Psoas muscle (tissue), 8 donors: ENCODE data around the gene CEMIP. TPM values are rescaled to one million over a fixed set of nuclear protein-coding genes. Genes with fewer than 3 reads are reported as not detected.

Experiments used
- ATAC-seq, 4 donors: fragments of 200-7000 bp; cut with Tn5 transposase; one replicate each; pipeline ENCODE4 v1.9.1; 2020; ENCODE audit warnings: moderate library complexity in 3 of 4, mild to moderate bottlenecking in 2 of 4
- DNase-seq, 2 donors: peaks; one replicate each; pipeline ENCODE4 v3.0.0-alpha.2; 2020
- H3K27ac ChIP-seq: fragments of 200-600 bp; one replicate; pipeline ENCODE4 v1.8.0; 2022
- H3K27me3 ChIP-seq, 3 donors: fragments of 200-600 bp in 1 of 3; one replicate each; pipeline versions ENCODE4 v1.6.1 to v1.8.0; 2013 to 2022; ENCODE audit warnings: low read length in 2 of 3, mild to moderate bottlenecking in 2 of 3, moderate library complexity in 1 of 3; ENCODE audit not compliant: insufficient read depth in 3 of 3
- H3K36me3 ChIP-seq, 2 donors: fragments of 200-600 bp in 1 of 2; one replicate each; pipeline versions ENCODE4 v1.6.1 to v1.8.0; 2013 to 2022; ENCODE audit warnings: low read depth in 1 of 2, mild to moderate bottlenecking in 1 of 2, moderate library complexity in 1 of 2; ENCODE audit not compliant: insufficient read depth in 1 of 2
- H3K4me1 ChIP-seq: fragments of 200-600 bp; one replicate; pipeline ENCODE4 v1.8.0; 2022
- H3K4me3 ChIP-seq: fragments of 200-600 bp; one replicate; pipeline ENCODE4 v1.8.0; 2022; ENCODE audit warnings: mild to moderate bottlenecking
- H3K9me3 ChIP-seq: fragments of 200-600 bp; one replicate; pipeline ENCODE4 v1.8.0; 2022
- WGBS, 3 donors: extraction: QIAGEN DNeasy Blood & Tissue Kit; methylation state at CpG; one replicate each; pipeline versions ENCODE4 v1.1.6 to v1.1.7; 2013; 5-methylcytosine and 5-hydroxymethylcytosine counted together
- intact Hi-C, 2 donors: fragments of 100-400 bp; cut with DNase I; formaldehyde crosslinking; loops; one replicate each; pipeline versions ENCODE4 v1.11.0 to v1.14.2; 2022
- polyA plus RNA-seq, 3 donors: library from polyadenylated mRNA; stranded (reverse); fragments of 200-250 nt; gene quantifications; one replicate each; pipeline ENCODE4 v1.2.3, GENCODE V29; 2013
- total RNA-seq, 4 donors: library from RNA; stranded (reverse); fragmentation: NEBNext Ultra II Directional in 2 of 4; extraction: Animal tissue kit (Norgen Biotek cat#: 25700) in 2 of 4; gene quantifications; one replicate each; pipeline versions ENCODE4 v1.2.1 to v1.2.4, GENCODE V29; 2021 to 2023
- TF ChIP-seq, protein P1 (sequence below): fragments of 200-600 bp; IDR thresholded peaks from one replicate; pipeline ENCODE4 v1.8.0; 2022; ENCODE audit warnings: antibody characterized with exemption
- donor health status: healthy with polysubstance abuse.
- donor health status: DM: no; HTN: no; CAD: no; lungs with moderate emphysema.
- donor health status: Bipolar disorder and iron deficiency.
- donor health status: healthy.
- donor health status: DM: yes; HTN: yes; CAD: no.
- donor health status: DM: no; HTN: no; CAD: no.
- donor health status: DM: no; HTN: no; CAD: no.
- donor health status: DM: yes; HTN: yes; CAD: no.

The CEMIP gene
- total and polyA plus RNA-seq, 7 donors: under 0.01 to 0.96 (median 0.04) TPM

DNA sequence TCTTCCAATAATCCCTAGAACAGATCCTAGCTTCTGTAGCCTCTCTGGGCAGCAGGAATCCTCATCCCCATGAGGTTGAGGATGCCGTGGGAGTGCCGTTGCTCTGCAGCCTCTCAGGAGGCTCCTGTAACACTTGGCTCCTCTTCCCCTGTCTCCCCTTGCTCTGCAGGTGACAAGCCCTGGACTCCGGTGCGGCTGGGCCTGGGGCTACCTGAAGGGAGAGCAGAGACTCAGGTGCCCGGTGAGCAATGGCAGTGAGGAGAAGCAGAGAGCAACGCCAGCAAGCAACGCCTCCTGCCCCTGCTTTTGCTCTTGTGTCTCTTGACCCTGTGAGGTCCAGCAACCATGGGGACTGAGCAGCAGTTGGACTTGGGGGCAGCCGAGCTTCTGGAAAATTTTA lies 91.2 kb downstream of the CEMIP start:
- intact Hi-C loops: no loop called here
- DNase-seq (no peak), ATAC-seq (no peak)
- Histone ChIP-seq H3K27me3 (no peaks in the 10 kb centered on the region), H3K36me3 (no peaks in the 10 kb centered on the region), H3K4me3 (no peak overlapping the region), H3K4me1 (peaks cover 8% of the 10 kb centered on the region), H3K27ac (no peak overlapping the region), H3K9me3 (no peaks in the 10 kb centered on the region)
- TF ChIP-seq, protein P1, sequence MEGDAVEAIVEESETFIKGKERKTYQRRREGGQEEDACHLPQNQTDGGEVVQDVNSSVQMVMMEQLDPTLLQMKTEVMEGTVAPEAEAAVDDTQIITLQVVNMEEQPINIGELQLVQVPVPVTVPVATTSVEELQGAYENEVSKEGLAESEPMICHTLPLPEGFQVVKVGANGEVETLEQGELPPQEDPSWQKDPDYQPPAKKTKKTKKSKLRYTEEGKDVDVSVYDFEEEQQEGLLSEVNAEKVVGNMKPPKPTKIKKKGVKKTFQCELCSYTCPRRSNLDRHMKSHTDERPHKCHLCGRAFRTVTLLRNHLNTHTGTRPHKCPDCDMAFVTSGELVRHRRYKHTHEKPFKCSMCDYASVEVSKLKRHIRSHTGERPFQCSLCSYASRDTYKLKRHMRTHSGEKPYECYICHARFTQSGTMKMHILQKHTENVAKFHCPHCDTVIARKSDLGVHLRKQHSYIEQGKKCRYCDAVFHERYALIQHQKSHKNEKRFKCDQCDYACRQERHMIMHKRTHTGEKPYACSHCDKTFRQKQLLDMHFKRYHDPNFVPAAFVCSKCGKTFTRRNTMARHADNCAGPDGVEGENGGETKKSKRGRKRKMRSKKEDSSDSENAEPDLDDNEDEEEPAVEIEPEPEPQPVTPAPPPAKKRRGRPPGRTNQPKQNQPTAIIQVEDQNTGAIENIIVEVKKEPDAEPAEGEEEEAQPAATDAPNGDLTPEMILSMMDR: no peak
- WGBS, 3 donors: 70 to 87% (median 74%) methylated on average over 8 of the region's 8 CpGs

DNA sequence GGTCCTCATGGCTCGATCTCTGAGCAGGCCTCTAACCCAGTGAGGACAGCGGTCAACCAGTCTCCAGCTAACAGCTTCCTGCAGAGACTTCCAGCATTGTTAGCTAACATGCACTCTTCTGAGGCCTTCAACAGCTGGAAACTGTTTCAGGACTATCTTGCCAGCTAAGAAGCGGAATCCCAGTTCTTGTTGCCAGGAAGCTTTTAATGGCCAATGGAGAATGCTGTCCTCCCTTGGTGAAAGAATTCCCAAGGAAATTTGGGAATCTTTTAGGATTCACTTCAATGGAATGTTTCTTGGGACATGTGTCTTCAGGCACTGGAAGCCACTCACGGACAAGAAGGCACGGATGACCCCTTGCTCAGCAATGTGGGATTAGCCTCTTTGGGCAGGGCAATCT lies 91.7 kb downstream of the CEMIP start:
- Histone ChIP-seq H3K27ac (no peak overlapping the region), H3K4me1 (peaks cover 8% of the 10 kb centered on the region), H3K4me3 (no peak overlapping the region), H3K9me3 (no peaks in the 10 kb centered on the region), H3K36me3 (no peaks in the 10 kb centered on the region), H3K27me3 (no peaks in the 10 kb centered on the region)
- intact Hi-C loops: no loop called here
- peak in 1 of 4 donors; percentile 22 for ATAC-seq
- DNase-seq: no peak
- TF ChIP-seq, protein P1: no peak
- WGBS, 3 donors: 68 to 72% (median 72%) methylated on average over 5 of the region's 5 CpGs

DNA sequence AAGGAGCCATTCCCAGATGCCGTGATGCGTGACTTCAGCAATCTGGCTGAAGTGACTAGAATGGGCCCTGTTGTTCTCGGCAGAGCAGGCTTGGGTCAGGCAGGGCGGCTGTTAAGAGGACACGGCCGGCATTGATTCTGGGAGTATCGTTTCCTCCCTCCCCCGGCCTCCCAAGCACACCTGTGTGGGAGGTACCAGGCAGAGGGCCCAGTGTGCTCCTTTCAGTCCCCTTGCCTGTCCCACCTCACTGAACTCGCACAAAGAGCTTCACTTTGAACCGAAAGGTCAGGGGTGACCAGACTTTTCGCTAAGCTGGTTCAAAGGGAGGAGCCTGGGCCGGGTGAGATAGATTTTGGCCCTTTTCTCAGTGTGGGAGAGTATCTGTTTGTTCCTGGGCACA lies 92.7 kb downstream of the CEMIP start:
- TF ChIP-seq, protein P1: no peak
- H3K4me3 ChIP-seq: no peak overlapping the region
- DNase-seq (no peak), ATAC-seq (no peak)
- no peaks in the 10 kb centered on the region for H3K36me3 ChIP-seq
- 66 to 88% (median 71%) methylated on average over 12 of the region's 12 CpGs for WGBS, 3 donors
- intact Hi-C loops: no loop called here
- no peaks in the 10 kb centered on the region for H3K27me3 ChIP-seq
- no peak overlapping the region for H3K27ac ChIP-seq
- no peaks in the 10 kb centered on the region for H3K9me3 ChIP-seq
- peaks cover 8% of the 10 kb centered on the region for H3K4me1 ChIP-seq

DNA sequence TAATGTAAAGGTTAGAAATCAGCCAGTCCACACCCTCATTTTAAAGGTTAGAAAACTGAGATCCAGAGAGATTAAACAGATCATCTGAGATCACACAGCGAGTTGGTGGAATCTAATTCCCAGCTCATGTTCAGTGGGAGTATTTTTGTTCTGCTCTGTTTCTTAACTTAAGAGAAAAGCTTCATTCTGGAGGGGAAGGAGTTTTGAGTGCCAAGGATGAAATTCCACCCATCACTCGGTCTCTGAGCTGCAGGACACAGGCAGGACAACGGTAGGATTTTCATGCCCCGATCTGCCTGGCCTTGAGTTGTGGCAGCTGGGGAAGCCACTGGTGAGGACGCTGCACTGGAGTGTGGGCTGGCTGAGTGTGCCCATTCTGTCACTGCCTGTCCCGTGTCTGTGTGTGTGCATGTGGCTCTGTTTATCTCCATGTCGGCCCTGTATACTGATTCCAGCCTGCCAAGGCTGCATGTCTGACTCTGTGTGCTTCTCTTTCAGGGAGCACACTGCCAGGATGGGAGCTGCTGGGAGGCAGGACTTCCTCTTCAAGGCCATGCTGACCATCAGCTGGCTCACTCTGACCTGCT lies 94.3 kb downstream of the CEMIP start:
- WGBS, 3 donors: 46 to 58% (median 57%) methylated on average over 7 of the region's 7 CpGs
- Histone ChIP-seq H3K9me3 (no peaks in the 10 kb centered on the region), H3K27ac (no peak overlapping the region), H3K4me1 (peaks cover 6% of the 10 kb centered on the region), H3K36me3 (no peaks in the 10 kb centered on the region), H3K27me3 (no peaks in the 10 kb centered on the region), H3K4me3 (no peak overlapping the region)
- intact Hi-C loops: no loop called here
- TF ChIP-seq, protein P1: no peak
- ATAC-seq: no peak
- no peak for DNase-seq
